IMR-90 (cell line): ENCODE data around the gene CNTLN. TPM values are rescaled to one million over a fixed set of nuclear protein-coding genes. Genes with fewer than 3 reads are reported as not detected.

ENCODE experiments used
- ATAC-seq: fragments of 200-7000 bp; cut with Tn5 transposase; 2 replicates; pipeline ENCODE4 v1.9.1; 2020; ENCODE audit warnings: low read depth, mild to moderate bottlenecking, moderate library complexity
- BruUV-seq: library from RNA; stranded (reverse); fragments of 400-500 nt; replicated peaks from 2 replicates; lab custom pipeline; 2021; lab: Mats Ljungman, UMichigan
- CTCF ChIA-PET: fragments of 300-600 bp; formaldehyde crosslinking; extraction: SDS; loops from one replicate; lab custom pipeline; 2021; ENCODE audit warnings: antibody characterized with exemption; lab: Yijun Ruan, JAX
- POLR2A ChIA-PET: fragments of 300-600 bp; sonication (Branson Sonifier 250); formaldehyde crosslinking; loops from one replicate; lab custom pipeline; 2022; ENCODE audit warnings: antibody characterized with exemption; ENCODE audit not compliant: unreplicated experiment; lab: Charles Lee
- DNase-seq: peaks from one replicate; pipeline ENCODE4 v3.0.0; 2013
- H2AFZ ChIP-seq: replicated peaks from 2 replicates; pipeline ENCODE3; 2013; ENCODE audit warnings: low read length, mild to moderate bottlenecking; ENCODE audit not compliant: poor library complexity
- H2AK5ac ChIP-seq: 2 replicates; pipeline ENCODE4 v1.6.1; 2013; ENCODE audit warnings: low read depth, low read length, inconsistent platforms
- H2AK9ac ChIP-seq: replicated peaks from 2 replicates; pipeline ENCODE3; 2013; ENCODE audit warnings: mild to moderate bottlenecking, low read depth, low read length, moderate library complexity; ENCODE audit not compliant: poor library complexity
- H2BK120ac ChIP-seq: 2 replicates; pipeline ENCODE4 v1.6.1; 2013; ENCODE audit warnings: low read depth, low read length, inconsistent platforms
- H2BK15ac ChIP-seq: 3 replicates; pipeline ENCODE4 v1.6.1; 2013; ENCODE audit warnings: low read depth, low read length, inconsistent platforms
- H2BK20ac ChIP-seq: 2 replicates; pipeline ENCODE4 v1.6.1; 2013; ENCODE audit warnings: low read depth, mild to moderate bottlenecking, inconsistent platforms, low read length, moderate library complexity
- H2BK5ac ChIP-seq: 2 replicates; pipeline ENCODE4 v1.6.1; 2013; ENCODE audit warnings: mild to moderate bottlenecking, low read depth, low read length, inconsistent platforms; ENCODE audit not compliant: poor library complexity, severe bottlenecking
- H3K14ac ChIP-seq: replicated peaks from 2 replicates; pipeline ENCODE4 v1.6.1; 2013; ENCODE audit warnings: low read depth, low read length, inconsistent platforms
- H3K18ac ChIP-seq: 2 replicates; pipeline ENCODE4 v1.6.1; 2013; ENCODE audit warnings: low read depth, low read length, control low read depth
- H3K23ac ChIP-seq: 2 replicates; pipeline ENCODE4 v1.6.1; 2013; ENCODE audit warnings: low read depth, low read length, inconsistent platforms
- H3K27ac ChIP-seq: 2 replicates; pipeline ENCODE4 v1.5.1; 2013; ENCODE audit warnings: mild to moderate bottlenecking, control low read depth, low read length; ENCODE audit not compliant: insufficient read depth
- H3K27me3 ChIP-seq: 2 replicates; pipeline ENCODE4 v1.6.1; 2013; ENCODE audit warnings: low read length; ENCODE audit not compliant: control insufficient read depth, insufficient read depth
- H3K36me3 ChIP-seq: 2 replicates; pipeline ENCODE4 v1.6.1; 2013; ENCODE audit warnings: low read length, mixed read lengths; ENCODE audit not compliant: control insufficient read depth, insufficient read depth
- H3K4ac ChIP-seq: 2 replicates; pipeline ENCODE4 v1.6.1; 2013; ENCODE audit warnings: low read depth, low read length, inconsistent platforms
- H3K4me1 ChIP-seq: 2 replicates; pipeline ENCODE4 v1.6.1; 2013; ENCODE audit warnings: low read length, mixed read lengths; ENCODE audit not compliant: control insufficient read depth, insufficient read depth
- H3K4me2 ChIP-seq: 2 replicates; pipeline ENCODE4 v1.6.1; 2013; ENCODE audit warnings: low read depth, mild to moderate bottlenecking, control low read depth, low read length, moderate library complexity
- H3K4me3 ChIP-seq: 2 replicates; pipeline ENCODE4 v1.5.1; 2013; ENCODE audit warnings: low read depth, mild to moderate bottlenecking, control low read depth, low read length, moderate library complexity; ENCODE audit not compliant: insufficient read depth
- H3K56ac ChIP-seq: 2 replicates; pipeline ENCODE4 v1.6.1; 2013; ENCODE audit warnings: low read length, inconsistent platforms; ENCODE audit not compliant: insufficient read depth; ENCODE audit errors: extremely low read depth
- H3K79me1 ChIP-seq, 2 experiments: 2 replicates each; pipeline ENCODE4 v1.6.1; 2013; ENCODE audit warnings: low read length in 2 of 2, inconsistent platforms in 1 of 2, low read depth in 1 of 2
- H3K9ac ChIP-seq: 2 replicates; pipeline ENCODE4 v1.6.1; 2013; ENCODE audit warnings: low read depth, low read length, control low read depth
- H3K9me1 ChIP-seq: 2 replicates; pipeline ENCODE4 v1.6.1; 2013; ENCODE audit warnings: low read length, inconsistent platforms; ENCODE audit not compliant: insufficient read depth
- H3K9me3 ChIP-seq: 2 replicates; pipeline ENCODE4 v1.6.1; 2013; ENCODE audit warnings: low read length; ENCODE audit not compliant: control insufficient read depth, insufficient read depth
- H4K20me1 ChIP-seq: 2 replicates; pipeline ENCODE4 v1.6.1; 2013; ENCODE audit warnings: low read length, inconsistent platforms; ENCODE audit not compliant: insufficient read depth
- H4K5ac ChIP-seq: 2 replicates; pipeline ENCODE4 v1.6.1; 2013; ENCODE audit warnings: mild to moderate bottlenecking, low read depth, low read length, control low read depth
- H4K8ac ChIP-seq, 2 experiments: 2 replicates each; pipeline ENCODE4 v1.6.1; 2013; ENCODE audit warnings: low read depth in 2 of 2, low read length in 2 of 2, control low read depth in 1 of 2, inconsistent platforms in 1 of 2
- H4K91ac ChIP-seq: 2 replicates; pipeline ENCODE4 v1.6.1; 2013; ENCODE audit warnings: low read depth, low read length, inconsistent platforms; ENCODE audit not compliant: insufficient read depth
- ELK1 ChIP-seq: fragments of 150-350 bp; IDR thresholded peaks from 2 replicates; pipeline ENCODE4 v1.6.1; 2016; ENCODE audit warnings: low read depth, mild to moderate bottlenecking, low read length, moderate library complexity, borderline replicate concordance
- FOS ChIP-seq: fragments of 150-350 bp; IDR thresholded peaks from 2 replicates; pipeline ENCODE4 v1.6.1; 2016; ENCODE audit warnings: low read depth, low read length
- MAZ ChIP-seq: IDR thresholded peaks from 2 replicates; pipeline ENCODE4 v1.6.1; 2012; ENCODE audit warnings: low read depth, mild to moderate bottlenecking, low read length, improper control_type of control experiment, moderate library complexity, borderline replicate concordance
- MXI1 ChIP-seq: IDR thresholded peaks from 2 replicates; pipeline ENCODE4 v1.6.1; 2012; ENCODE audit warnings: low read depth, mild to moderate bottlenecking, low read length, moderate library complexity, borderline replicate concordance
- NFE2L2 ChIP-seq: fragments of 150-350 bp; IDR thresholded peaks from 2 replicates; pipeline ENCODE4 v1.6.1; 2016; ENCODE audit warnings: low read depth, mild to moderate bottlenecking, low read length
- POLR2A ChIP-seq: IDR thresholded peaks from 2 replicates; pipeline ENCODE4 v1.6.1; 2012; ENCODE audit warnings: mild to moderate bottlenecking, low read depth, low read length
- RCOR1 ChIP-seq: IDR thresholded peaks from 2 replicates; pipeline ENCODE4 v1.6.1; 2012; ENCODE audit warnings: mild to moderate bottlenecking, low read length, improper control_type of control experiment; ENCODE audit not compliant: insufficient replicate concordance
- RFX5 ChIP-seq: IDR thresholded peaks from 2 replicates; pipeline ENCODE4 v1.8.0; 2012; ENCODE audit warnings: low read depth, mild to moderate bottlenecking, low read length, moderate library complexity
- SMC3 ChIP-seq: fragments of 150-350 bp; IDR thresholded peaks from 2 replicates; pipeline ENCODE4 v1.6.1; 2016; ENCODE audit warnings: low read depth, mild to moderate bottlenecking, antibody characterized with exemption, low read length, moderate library complexity
- dilution Hi-C: fragments of 300-500 bp; cut with HindIII; formaldehyde crosslinking; loops from one replicate; pipeline ENCODE4 v1.14.3; 2018; ENCODE audit warnings: low sequenced_read_pairs; ENCODE audit not compliant: unreplicated experiment
- in situ Hi-C: fragments of 300-500 bp; cut with MboI; formaldehyde crosslinking; loops from 3 replicates; pipeline ENCODE4 v1.14.3; 2019; ENCODE audit warnings: low sequenced_read_pairs, inconsistent platforms, mixed read lengths
- intact Hi-C: fragments of 100-400 bp; cut with micrococcal nuclease; formaldehyde crosslinking; loops from 2 replicates; pipeline ENCODE4 v1.10.0; 2022
- polyA plus RNA-seq, 3 experiments: library from polyadenylated mRNA; depleted of rRNA; stranded (reverse); fragments of >200 nt; gene quantifications; 2 replicates each; pipeline ENCODE4 v1.2.3, GENCODE V29; 2012; ENCODE audit warnings: low replicate concordance in 1 of 3
- total RNA-seq: library from RNA; depleted of rRNA; stranded (reverse); fragments of >200 nt; gene quantifications from 2 replicates; pipeline ENCODE4 v1.2.3, GENCODE V29; 2012
- TF ChIP-seq, protein P1 (sequence below): fragments of 150-350 bp; IDR thresholded peaks from 2 replicates; pipeline ENCODE4 v1.6.1; 2017; ENCODE audit warnings: mild to moderate bottlenecking, antibody characterized with exemption, low read length, low read depth
- TF ChIP-seq, protein P2 (sequence below): conservative IDR thresholded peaks from 2 replicates; pipeline ENCODE4 v1.5.1; 2012; ENCODE audit warnings: mild to moderate bottlenecking, low read depth, low read length, improper control_type of control experiment

CNTLN gene
- total and polyA plus RNA-seq, 2 of the 4 experiments (the other 2 are of a cell fraction): 3.8 to 5.9 TPM

DNA sequence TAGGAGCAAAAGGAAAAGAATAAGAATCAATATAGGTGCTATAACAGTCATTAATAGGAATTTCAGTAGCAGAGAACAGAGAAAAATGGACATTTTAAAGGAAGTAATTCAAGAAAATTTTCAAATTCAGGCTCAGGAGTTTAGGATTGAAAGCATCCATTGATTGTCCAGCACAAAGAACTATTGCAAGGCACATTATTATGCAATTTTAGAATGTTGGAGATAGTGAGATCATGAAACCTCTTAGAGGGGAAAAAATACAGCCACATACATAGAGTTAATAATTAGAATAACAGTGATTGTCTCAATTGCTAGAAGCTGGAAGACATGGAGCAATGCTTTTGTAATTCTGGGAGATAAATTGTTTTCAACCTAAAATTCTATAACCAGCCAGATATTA is 31.5 kb downstream of the CNTLN start:
- no peak overlapping the region for H4K8ac ChIP-seq

More for the DNA sequence above, 31.5 kb downstream of the CNTLN start:
- Histone ChIP-seq H2BK15ac (no peak overlapping the region), H3K4me1 (no peaks in the 10 kb centered on the region), H3K14ac (no peak overlapping the region), H3K27ac (no peak overlapping the region), H3K18ac (no peak overlapping the region), H3K4ac (no peak overlapping the region), H2BK5ac (no peak overlapping the region), H3K9me3 (peaks cover 2% of the 10 kb centered on the region), H2AK9ac (no peak overlapping the region), H3K4me3 (no peak overlapping the region), H2AFZ (no peak overlapping the region), H3K23ac (no peak overlapping the region), H3K9ac (no peak overlapping the region), H3K79me1 (peaks cover 11 to 12% of the 10 kb centered on the region in 2 experiments), H4K20me1 (no peaks in the 10 kb centered on the region), H3K27me3 (no peaks in the 10 kb centered on the region), H3K36me3 (no peaks in the 10 kb centered on the region), H3K4me2 (no peak overlapping the region), H4K5ac (no peak overlapping the region), H2BK120ac (no peak overlapping the region), H2AK5ac (no peak overlapping the region), H3K56ac (no peak overlapping the region), H3K9me1 (no peaks in the 10 kb centered on the region), H2BK20ac (no peak overlapping the region), H4K91ac (no peak overlapping the region)
- dilution Hi-C loops (no loop called here), intact Hi-C loops (no loop called here), in situ Hi-C loops (no loop called here)
- ATAC-seq: no peak
- ChIA-PET CTCF (no interaction called here), POLR2A (no interaction called here)
- no TSS peak for BruUV-seq
- no peak for TF ChIP-seq MXI1
- no peak for TF ChIP-seq ELK1
- TF ChIP-seq, protein P1, sequence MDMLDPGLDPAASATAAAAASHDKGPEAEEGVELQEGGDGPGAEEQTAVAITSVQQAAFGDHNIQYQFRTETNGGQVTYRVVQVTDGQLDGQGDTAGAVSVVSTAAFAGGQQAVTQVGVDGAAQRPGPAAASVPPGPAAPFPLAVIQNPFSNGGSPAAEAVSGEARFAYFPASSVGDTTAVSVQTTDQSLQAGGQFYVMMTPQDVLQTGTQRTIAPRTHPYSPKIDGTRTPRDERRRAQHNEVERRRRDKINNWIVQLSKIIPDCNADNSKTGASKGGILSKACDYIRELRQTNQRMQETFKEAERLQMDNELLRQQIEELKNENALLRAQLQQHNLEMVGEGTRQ: no peak
- TF ChIP-seq MAZ: no peak
- TF ChIP-seq SMC3: no peak
- no peak for TF ChIP-seq RCOR1
- TF ChIP-seq NFE2L2: no peak
- TF ChIP-seq FOS: no peak
- TF ChIP-seq POLR2A: no peak
- TF ChIP-seq, protein P2, sequence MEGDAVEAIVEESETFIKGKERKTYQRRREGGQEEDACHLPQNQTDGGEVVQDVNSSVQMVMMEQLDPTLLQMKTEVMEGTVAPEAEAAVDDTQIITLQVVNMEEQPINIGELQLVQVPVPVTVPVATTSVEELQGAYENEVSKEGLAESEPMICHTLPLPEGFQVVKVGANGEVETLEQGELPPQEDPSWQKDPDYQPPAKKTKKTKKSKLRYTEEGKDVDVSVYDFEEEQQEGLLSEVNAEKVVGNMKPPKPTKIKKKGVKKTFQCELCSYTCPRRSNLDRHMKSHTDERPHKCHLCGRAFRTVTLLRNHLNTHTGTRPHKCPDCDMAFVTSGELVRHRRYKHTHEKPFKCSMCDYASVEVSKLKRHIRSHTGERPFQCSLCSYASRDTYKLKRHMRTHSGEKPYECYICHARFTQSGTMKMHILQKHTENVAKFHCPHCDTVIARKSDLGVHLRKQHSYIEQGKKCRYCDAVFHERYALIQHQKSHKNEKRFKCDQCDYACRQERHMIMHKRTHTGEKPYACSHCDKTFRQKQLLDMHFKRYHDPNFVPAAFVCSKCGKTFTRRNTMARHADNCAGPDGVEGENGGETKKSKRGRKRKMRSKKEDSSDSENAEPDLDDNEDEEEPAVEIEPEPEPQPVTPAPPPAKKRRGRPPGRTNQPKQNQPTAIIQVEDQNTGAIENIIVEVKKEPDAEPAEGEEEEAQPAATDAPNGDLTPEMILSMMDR: no peak
- TF ChIP-seq RFX5: no peak
- DNase-seq: no peak
